ENCODE data around the gene PRRT3. TPM values are rescaled to one million over a fixed set of nuclear protein-coding genes. Genes with fewer than 3 reads are reported as not detected.

PRRT3 gene
- total and polyA plus RNA-seq, 2 of the 13 experiments (the other 11 are each of a cell fraction or from before 2014, with no cell fraction given) = 0.22 to 0.44 TPM

- peak; percentile 41; the same call in 1 of the 2 replicates for TF ChIP-seq ZGPAT (CRISPR knock-in tag; IDR thresholded peaks at IDR 0.05)
- 0 out of 2 replicates have a peak, but pooled peaks have one; percentile 76 for TF ChIP-seq KLF6 (CRISPR knock-in tag; IDR thresholded peaks at IDR 0.05)
- TF ChIP-seq AGO2 (optimal IDR thresholded peaks at IDR 0.05; ENCODE audit: low read depth, low read length) = peak; percentile 95
- TF ChIP-seq ZNF556 (CRISPR knock-in tag; IDR thresholded peaks at IDR 0.05; ENCODE audit: borderline replicate concordance) = peak; percentile 17; the same call in 1 of the 2 replicates
- TF ChIP-seq ZNF160 (CRISPR knock-in tag; IDR thresholded peaks at IDR 0.05) = no peak; the same call in 1 of the 2 replicates
- TF ChIP-seq ZBTB26 (CRISPR knock-in tag; IDR thresholded peaks at IDR 0.05; ENCODE audit: borderline replicate concordance) = 0 out of 2 replicates have a peak, but pooled peaks have one; percentile 41
- TF ChIP-seq SNAPC2 (CRISPR knock-in tag; IDR thresholded peaks at IDR 0.05) = peak; percentile 47; the same call in 1 of the 2 replicates
- 0 out of 2 replicates have a peak, but pooled peaks have one; percentile 14 for TF ChIP-seq ZFAT (CRISPR knock-in tag; conservative IDR thresholded peaks at IDR 0.05)
- TF ChIP-seq SIX1 (CRISPR knock-in tag; IDR thresholded peaks at IDR 0.05; ENCODE audit: borderline replicate concordance) = no peak
- peak; percentile 79 for TF ChIP-seq ARNT2 (CRISPR knock-in tag; IDR thresholded peaks at IDR 0.05; ENCODE audit: low read depth)
- TF ChIP-seq CENPT (CRISPR knock-in tag; IDR thresholded peaks at IDR 0.05; ENCODE audit: low read depth) = peak; percentile 92
- TF ChIP-seq ZNF513 (CRISPR knock-in tag; conservative IDR thresholded peaks at IDR 0.05) = no peak; the same call in 1 of the 2 replicates
- TF ChIP-seq RNF219 (CRISPR knock-in tag; IDR thresholded peaks at IDR 0.05) = no peak; the same call in 1 of the 2 replicates
- no peak for TF ChIP-seq ZNF569 (CRISPR knock-in tag; IDR thresholded peaks at IDR 0.05; ENCODE audit: borderline replicate concordance)
- peak; percentile 71; the same call in 1 of the 2 replicates for TF ChIP-seq ZC3H13 (CRISPR knock-in tag; IDR thresholded peaks at IDR 0.05)
- TF ChIP-seq ZNF841 (CRISPR knock-in tag; IDR thresholded peaks at IDR 0.05; ENCODE audit: borderline replicate concordance) = peak; percentile 87; the same call in 1 of the 2 replicates
- TF ChIP-seq ZNF674 (CRISPR knock-in tag; IDR thresholded peaks at IDR 0.05; ENCODE audit: low read depth) = no peak
- TF ChIP-seq ZNF276 (CRISPR knock-in tag; IDR thresholded peaks at IDR 0.05; ENCODE audit: low read depth) = 0 out of 2 replicates have a peak, but pooled peaks have one; percentile 42
- peak; percentile 99 for TF ChIP-seq ZSCAN25 (CRISPR knock-in tag; IDR thresholded peaks at IDR 0.05)
Measured at GRCh38 chr3:9915254-9916141, 36.7 kb downstream of the PRRT3 start (continued).

Measured in HepG2 (cell line).